ENCODE measurements around the gene RABEPK. TPM values are rescaled to one million over a fixed set of nuclear protein-coding genes. Genes with fewer than 3 reads are reported as not detected.

The RABEPK gene
- total and polyA plus RNA-seq, 11 donors = 7.4 to 31.1 (median 10.6) TPM

DNA sequence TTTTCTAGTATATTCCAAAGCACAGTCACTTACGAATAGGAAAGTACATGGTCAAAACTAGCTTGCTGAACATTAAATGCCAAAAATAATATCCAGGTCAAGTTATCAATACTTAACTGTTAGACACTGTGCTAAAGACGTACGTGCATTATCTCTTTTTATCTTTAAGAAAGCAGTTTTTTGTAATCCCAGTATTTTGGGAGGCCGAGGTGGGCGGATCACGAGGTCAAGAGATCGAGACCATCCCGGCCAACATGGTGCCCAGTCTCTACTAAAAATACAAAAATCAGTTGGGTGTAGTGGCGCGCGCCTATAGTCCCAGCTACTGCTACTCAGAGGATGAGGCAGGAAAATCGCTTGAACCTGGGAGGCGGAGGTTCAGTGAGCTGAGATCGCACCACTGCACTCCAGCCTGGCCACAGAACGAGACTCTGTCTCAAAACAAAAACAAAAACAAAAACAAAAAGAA, 43.5 kb downstream of the RABEPK start:
- no peaks in the 10 kb centered on the region for H3K27me3 ChIP-seq
- TF ChIP-seq POLR2A (IDR thresholded peaks at IDR 0.05) = no peak
- TF ChIP-seq, protein P1, sequence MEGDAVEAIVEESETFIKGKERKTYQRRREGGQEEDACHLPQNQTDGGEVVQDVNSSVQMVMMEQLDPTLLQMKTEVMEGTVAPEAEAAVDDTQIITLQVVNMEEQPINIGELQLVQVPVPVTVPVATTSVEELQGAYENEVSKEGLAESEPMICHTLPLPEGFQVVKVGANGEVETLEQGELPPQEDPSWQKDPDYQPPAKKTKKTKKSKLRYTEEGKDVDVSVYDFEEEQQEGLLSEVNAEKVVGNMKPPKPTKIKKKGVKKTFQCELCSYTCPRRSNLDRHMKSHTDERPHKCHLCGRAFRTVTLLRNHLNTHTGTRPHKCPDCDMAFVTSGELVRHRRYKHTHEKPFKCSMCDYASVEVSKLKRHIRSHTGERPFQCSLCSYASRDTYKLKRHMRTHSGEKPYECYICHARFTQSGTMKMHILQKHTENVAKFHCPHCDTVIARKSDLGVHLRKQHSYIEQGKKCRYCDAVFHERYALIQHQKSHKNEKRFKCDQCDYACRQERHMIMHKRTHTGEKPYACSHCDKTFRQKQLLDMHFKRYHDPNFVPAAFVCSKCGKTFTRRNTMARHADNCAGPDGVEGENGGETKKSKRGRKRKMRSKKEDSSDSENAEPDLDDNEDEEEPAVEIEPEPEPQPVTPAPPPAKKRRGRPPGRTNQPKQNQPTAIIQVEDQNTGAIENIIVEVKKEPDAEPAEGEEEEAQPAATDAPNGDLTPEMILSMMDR (IDR thresholded peaks at IDR 0.05) = no peak
- no peak overlapping the region for H3K4me3 ChIP-seq
- DNase-seq = no peak
- peaks cover 0 to 14% (median 12%) of the 10 kb centered on the region in 9 donors for H3K36me3 ChIP-seq
- ATAC-seq = no peak
- no peaks in the 10 kb centered on the region for H3K9me3 ChIP-seq
- intact Hi-C loops (cut with DNase I) = loop anchor here in 2 of 10 donors (2.0 to 10.0 kb wide), 4 partner anchors 57 to 503 kb away; partner anchors contain the start of genes GOLGA1 (in 1 of the 2), PBX3 (in 1 of the 2) and PPP6C (in 1 of the 2)
- H3K4me1 ChIP-seq = peaks cover 0 to 22% (median 16%) of the 10 kb centered on the region in 12 donors
- no peak overlapping the region for H3K27ac ChIP-seq
- WGBS, 4 donors = 89 to 91% (median 91%) methylated on average over 15 of the region's 15 CpGs

DNA sequence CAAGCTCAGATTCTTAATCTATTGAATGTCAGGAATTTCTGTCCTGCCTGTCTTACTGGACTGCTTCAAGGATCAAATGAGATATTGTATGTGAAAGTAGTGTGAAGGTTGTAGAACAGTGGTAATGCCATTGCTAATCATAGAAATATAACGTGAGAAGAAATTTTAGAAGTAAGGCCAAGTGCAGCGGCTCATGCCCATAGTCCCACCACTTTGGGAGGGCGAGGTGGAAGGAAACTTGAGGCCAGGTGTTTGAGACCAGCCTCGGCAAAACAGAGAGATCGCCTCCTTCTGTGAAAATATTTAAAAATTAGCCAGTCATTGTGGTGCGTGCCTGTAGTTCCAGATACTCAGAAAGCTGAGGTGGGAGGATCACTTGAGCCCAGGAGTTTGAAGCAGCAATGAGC, 45.9 kb downstream of the RABEPK start:
- intact Hi-C loops (cut with DNase I) = loop anchor here in 1 of 10 donors (10.0 kb wide), 1 partner anchor 481 kb away; no protein-coding TSS in a partner anchor
- DNase-seq = no peak
- Histone ChIP-seq H3K9me3 (no peaks in the 10 kb centered on the region), H3K4me1 (peaks cover 0 to 8% (median 6%) of the 10 kb centered on the region in 12 donors), H3K27ac (no peak overlapping the region), H3K27me3 (no peaks in the 10 kb centered on the region), H3K4me3 (no peak overlapping the region), H3K36me3 (no peaks in the 10 kb centered on the region)
- no peak for ATAC-seq
- WGBS, 4 donors = 78 to 82% (median 81%) methylated on average over 6 of the region's 6 CpGs
- no peak for TF ChIP-seq POLR2A (IDR thresholded peaks at IDR 0.05)
- TF ChIP-seq, protein P1 (IDR thresholded peaks at IDR 0.05) = no peak

DNA sequence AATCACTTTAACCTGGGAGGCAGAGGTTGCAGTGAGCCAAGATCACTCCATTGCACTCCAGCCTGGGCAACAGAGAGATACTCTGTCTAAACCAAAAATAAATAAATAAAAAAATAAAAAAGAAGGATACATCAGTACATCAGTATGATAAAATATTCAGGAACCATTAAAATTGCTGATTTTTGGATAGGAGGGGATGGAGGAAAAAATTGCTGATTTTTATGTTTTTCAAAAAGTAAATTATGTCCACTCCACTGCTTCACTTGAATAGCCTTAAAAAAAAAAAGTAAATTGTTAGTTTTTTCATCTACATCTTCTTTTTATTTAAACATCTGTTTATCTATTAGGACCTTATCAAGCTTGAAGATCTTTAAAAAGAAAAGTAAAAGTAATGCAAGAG, 53.9 kb downstream of the RABEPK start:
- Histone ChIP-seq H3K36me3 (no peaks in the 10 kb centered on the region), H3K4me3 (no peak overlapping the region), H3K27me3 (peaks cover 0 to 4% (median 0%) of the 10 kb centered on the region in 9 donors), H3K4me1 (peaks cover 0 to 11% (median 0%) of the 10 kb centered on the region in 12 donors), H3K9me3 (no peaks in the 10 kb centered on the region), H3K27ac (no peak overlapping the region)
- DNase-seq (no peak), ATAC-seq (no peak)
- intact Hi-C loops (cut with DNase I) = loop anchor here in 3 of 10 donors (10.0 kb wide), 1 partner anchor 121 kb away; no protein-coding TSS in a partner anchor
- no peak for TF ChIP-seq POLR2A (IDR thresholded peaks at IDR 0.05)
- TF ChIP-seq, protein P1 (IDR thresholded peaks at IDR 0.05) = no peak

DNA sequence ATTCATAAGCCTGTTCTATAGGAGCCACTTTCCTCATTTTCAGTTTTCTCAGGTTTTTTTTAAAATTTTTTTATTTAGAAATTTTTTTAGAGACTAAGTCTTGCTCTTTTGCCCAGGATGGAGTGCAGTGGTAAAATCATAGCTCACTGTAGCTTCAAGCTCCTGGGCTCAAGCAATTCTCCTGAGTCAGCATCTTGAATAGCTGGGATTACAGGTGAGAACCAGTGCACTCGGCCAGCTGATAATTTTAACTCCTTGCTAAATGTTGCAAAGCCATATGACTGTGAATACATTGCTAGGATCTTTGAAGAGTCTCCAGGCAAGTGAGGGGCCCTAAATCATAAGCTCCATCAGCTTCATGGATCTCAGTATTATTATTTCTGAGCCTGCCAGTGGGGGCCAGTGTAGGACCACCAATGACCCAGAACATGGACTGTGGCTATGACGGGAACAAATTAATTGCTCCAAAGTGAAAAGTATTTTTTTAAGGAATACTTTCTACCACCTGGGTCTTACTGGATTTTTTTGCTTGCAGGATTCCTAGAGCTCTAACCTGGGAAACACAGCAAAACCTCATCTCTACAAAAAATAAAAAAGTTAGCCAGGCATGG, 55.5 kb downstream of the RABEPK start:
- ATAC-seq = peak in 1 of 4 donors; percentile 57
- Histone ChIP-seq H3K9me3 (no peaks in the 10 kb centered on the region), H3K27me3 (peaks cover 0 to 4% (median 0%) of the 10 kb centered on the region in 9 donors), H3K4me3 (no peak overlapping the region), H3K36me3 (no peaks in the 10 kb centered on the region), H3K4me1 (peaks cover 0 to 27% (median 0%) of the 10 kb centered on the region in 12 donors), H3K27ac (no peak overlapping the region)
- TF ChIP-seq POLR2A (IDR thresholded peaks at IDR 0.05) = no peak
- TF ChIP-seq, protein P1 (IDR thresholded peaks at IDR 0.05) = peak in 7 of 12 donors; percentile 14 to 25 (median 23)
- no peak for DNase-seq
- intact Hi-C loops (cut with DNase I) = loop anchor here in 6 of 10 donors (1.0 to 10.0 kb wide), 3 partner anchors 118 to 119 kb away; no protein-coding TSS in a partner anchor
- WGBS, 4 donors = 18 to 31% (median 25%) methylated on average over 2 of the region's 2 CpGs

Measured in heart left ventricle (tissue), 16 donors.